CD4-positive, alpha-beta T cell treated with Interleukin-1 beta for 1 hour (primary cell): ENCODE measurements around the gene FANCE.
"Not testable (repeated sequence)": the region's sequence is repeated elsewhere in the genome, so short reads cannot be mapped to it uniquely, and the experiment has no call there.

Source experiments
- DNase-seq, 2 donors: peaks; one replicate each; pipeline ENCODE4 v3.0.0-alpha.2; 2020 to 2022

FANCE gene

GRCh38 chr6:35435074-35435837 lies 16.9 kb upstream of the FANCE start:
- DNase-seq: no peak

- DNase-seq: no peak
These were observed 15.9 kb upstream of the FANCE start for GRCh38 chr6:35436071-35436857.

GRCh38 chr6:35438378-35439065 lies 13.6 kb upstream of the FANCE start:
- not testable (repeated sequence) for DNase-seq

- DNase-seq: no peak
These were observed 12.8 kb upstream of the FANCE start for GRCh38 chr6:35439308-35439707.

- DNase-seq: no peak
These were observed 10.9 kb upstream of the FANCE start for GRCh38 chr6:35441205-35441604.

- no peak for DNase-seq
These were observed 10.5 kb upstream of the FANCE start for GRCh38 chr6:35441642-35442041.

GRCh38 chr6:35442693-35443092 lies 9.4 kb upstream of the FANCE start:
- DNase-seq: no peak

- DNase-seq: no peak
These were observed 8.7 kb upstream of the FANCE start for GRCh38 chr6:35443341-35444030.

- DNase-seq: no peak
These were observed 6.4 kb upstream of the FANCE start for GRCh38 chr6:35445691-35446090.

GRCh38 chr6:35448191-35448590 lies 3.9 kb upstream of the FANCE start:
- DNase-seq: no peak

GRCh38 chr6:35449287-35449881 lies 2.8 kb upstream of the FANCE start:
- DNase-seq: peak; percentile 47 to 79

- no peak for DNase-seq
These were observed 570 bp upstream of the FANCE start for GRCh38 chr6:35451354-35452182.

GRCh38 chr6:35453236-35453635 lies 1.1 kb downstream of the FANCE start:
- no peak for DNase-seq

GRCh38 chr6:35454391-35455110 lies 2.4 kb downstream of the FANCE start:
- no peak for DNase-seq

GRCh38 chr6:35457907-35458306 lies 5.8 kb downstream of the FANCE start:
- no peak for DNase-seq

- no peak for DNase-seq
These were observed 9.1 kb downstream of the FANCE start for GRCh38 chr6:35461270-35461669.

GRCh38 chr6:35463292-35463691 lies 11.2 kb downstream of the FANCE start:
- DNase-seq: no peak

- no peak for DNase-seq
These were observed 13.5 kb downstream of the FANCE start for GRCh38 chr6:35465646-35466045.

- peak; percentile 97 for DNase-seq
These were observed 16.2 kb downstream of the FANCE start, which contains the start of gene RPL10A for GRCh38 chr6:35468181-35468979. TSS of gene RPL10A (plus strand) at chr6:35468401. CDS start at chr6:35468435, 34 bp downstream.
